ENCODE measurements around the gene ATXN1.

The ATXN1 gene

DNA sequence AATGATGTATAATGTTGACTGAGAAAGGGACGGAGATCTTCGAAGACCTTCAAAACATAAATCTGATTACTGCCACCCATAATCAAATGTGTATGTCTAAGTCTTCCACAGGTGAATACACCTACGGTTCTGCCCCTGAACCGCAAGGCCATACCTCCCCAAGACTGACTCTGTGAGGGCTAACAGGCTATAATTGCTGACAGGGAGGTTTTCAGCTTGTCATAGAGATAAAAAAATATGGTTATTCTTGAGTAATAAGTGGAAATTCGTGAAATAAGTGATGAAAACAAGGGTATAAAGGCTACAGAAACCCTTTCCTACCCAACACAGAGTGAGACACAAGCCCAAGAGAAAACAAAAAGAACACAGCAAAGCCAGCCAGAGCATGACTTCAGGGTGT lies 188.9 kb downstream of the ATXN1 start:
- no peak for DNase-seq (ENCODE audit: low read depth)
- H3K4me3 ChIP-seq (ENCODE audit: low read depth, low read length): no peak overlapping the region
- TF ChIP-seq, protein P1, sequence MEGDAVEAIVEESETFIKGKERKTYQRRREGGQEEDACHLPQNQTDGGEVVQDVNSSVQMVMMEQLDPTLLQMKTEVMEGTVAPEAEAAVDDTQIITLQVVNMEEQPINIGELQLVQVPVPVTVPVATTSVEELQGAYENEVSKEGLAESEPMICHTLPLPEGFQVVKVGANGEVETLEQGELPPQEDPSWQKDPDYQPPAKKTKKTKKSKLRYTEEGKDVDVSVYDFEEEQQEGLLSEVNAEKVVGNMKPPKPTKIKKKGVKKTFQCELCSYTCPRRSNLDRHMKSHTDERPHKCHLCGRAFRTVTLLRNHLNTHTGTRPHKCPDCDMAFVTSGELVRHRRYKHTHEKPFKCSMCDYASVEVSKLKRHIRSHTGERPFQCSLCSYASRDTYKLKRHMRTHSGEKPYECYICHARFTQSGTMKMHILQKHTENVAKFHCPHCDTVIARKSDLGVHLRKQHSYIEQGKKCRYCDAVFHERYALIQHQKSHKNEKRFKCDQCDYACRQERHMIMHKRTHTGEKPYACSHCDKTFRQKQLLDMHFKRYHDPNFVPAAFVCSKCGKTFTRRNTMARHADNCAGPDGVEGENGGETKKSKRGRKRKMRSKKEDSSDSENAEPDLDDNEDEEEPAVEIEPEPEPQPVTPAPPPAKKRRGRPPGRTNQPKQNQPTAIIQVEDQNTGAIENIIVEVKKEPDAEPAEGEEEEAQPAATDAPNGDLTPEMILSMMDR (IDR thresholded peaks at IDR 0.05; ENCODE audit: low read depth, low read length, missing control alignments): no peak

GRCh38 chr6:16570946-16571345 lies 190.3 kb downstream of the ATXN1 start:
- TF ChIP-seq, protein P1 (IDR thresholded peaks at IDR 0.05; ENCODE audit: low read depth, low read length, missing control alignments): no peak
- no peak for DNase-seq (ENCODE audit: low read depth)
- H3K4me3 ChIP-seq (ENCODE audit: low read depth, low read length): no peak overlapping the region

DNA sequence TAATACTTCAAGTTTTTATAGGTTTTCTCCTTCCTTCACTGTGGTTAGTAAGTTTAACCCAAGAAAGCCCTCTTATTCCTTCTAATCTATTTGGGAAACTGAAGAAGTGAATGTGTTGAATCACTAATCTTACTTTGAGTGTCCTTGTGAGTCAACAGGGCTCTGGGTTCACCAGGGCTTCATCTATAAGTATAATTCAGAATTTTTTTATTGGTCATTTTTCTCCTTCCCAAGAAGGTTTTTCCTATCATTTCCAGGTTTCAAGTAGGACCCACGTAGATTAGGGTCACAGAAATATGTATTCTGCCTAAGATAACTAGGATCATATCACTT lies 191.1 kb downstream of the ATXN1 start:
- TF ChIP-seq, protein P1 (IDR thresholded peaks at IDR 0.05; ENCODE audit: low read depth, low read length, missing control alignments): no peak
- DNase-seq (ENCODE audit: low read depth): no peak
- H3K4me3 ChIP-seq (ENCODE audit: low read depth, low read length): no peak overlapping the region

- no peak overlapping the region for H3K4me3 ChIP-seq (ENCODE audit: low read depth, low read length)
- TF ChIP-seq, protein P1 (IDR thresholded peaks at IDR 0.05; ENCODE audit: low read depth, low read length, missing control alignments): no peak
- DNase-seq (ENCODE audit: low read depth): no peak
Observed at GRCh38 chr6:16568128-16568527, 193.1 kb downstream of the ATXN1 start.

- H3K4me3 ChIP-seq (ENCODE audit: low read depth, low read length): no peak overlapping the region
- TF ChIP-seq, protein P1 (IDR thresholded peaks at IDR 0.05; ENCODE audit: low read depth, low read length, missing control alignments): no peak
Observed at GRCh38 chr6:16567071-16567470, 194.2 kb downstream of the ATXN1 start.

DNA sequence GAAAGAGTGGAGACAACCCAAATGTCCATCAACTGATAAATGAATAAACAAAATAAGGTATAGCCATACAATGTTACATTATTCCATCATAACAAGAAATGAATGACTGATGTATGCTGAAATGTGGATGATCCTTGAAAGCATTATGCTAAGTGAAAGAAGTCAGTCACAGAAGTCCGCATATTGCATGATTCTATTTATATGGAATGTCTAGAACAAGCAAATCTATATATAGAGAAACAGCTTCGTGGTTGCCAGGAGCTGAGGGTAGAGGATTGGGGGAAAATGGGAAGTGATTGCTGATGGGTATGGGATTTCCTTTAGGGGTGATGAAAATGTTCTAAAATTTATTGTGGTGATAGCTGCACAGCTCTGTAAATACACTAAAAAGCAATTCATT lies 196.8 kb downstream of the ATXN1 start:
- DNase-seq (ENCODE audit: low read depth): no peak
- no peak overlapping the region for H3K4me3 ChIP-seq (ENCODE audit: low read depth, low read length)
- TF ChIP-seq, protein P1 (IDR thresholded peaks at IDR 0.05; ENCODE audit: low read depth, low read length, missing control alignments): no peak

More at GRCh38 chr6:16567071-16567470, 194.2 kb downstream of the ATXN1 start:
- no peak for DNase-seq (ENCODE audit: low read depth)

DNA sequence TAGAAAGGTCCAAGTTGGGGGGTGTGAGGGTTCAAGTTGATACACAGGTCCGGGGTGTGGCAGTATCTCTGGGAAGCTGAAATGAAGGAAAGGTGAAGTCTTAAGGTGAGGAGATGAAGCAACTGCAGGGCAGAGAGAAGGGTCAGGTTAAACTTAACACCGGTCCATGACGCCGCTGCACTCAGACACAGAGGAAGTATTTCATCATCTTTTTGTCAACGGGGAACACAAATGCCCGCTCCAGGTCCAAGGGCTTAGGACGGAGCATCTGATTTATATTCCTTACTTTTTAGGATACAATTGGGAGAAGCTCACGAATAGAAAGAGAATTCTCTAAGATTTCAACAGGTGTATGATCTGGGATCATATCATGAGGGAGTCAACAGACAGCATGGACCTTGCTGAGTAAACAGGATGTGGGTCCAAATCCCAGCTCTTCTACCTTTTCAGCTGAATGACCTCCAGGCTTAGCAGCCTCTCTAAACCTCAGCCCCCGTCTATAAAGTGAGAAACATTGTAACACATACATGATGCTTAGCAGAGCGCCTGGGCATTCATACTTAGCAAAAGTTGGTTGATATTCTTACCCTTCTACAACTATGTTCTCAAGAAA lies 197.5 kb downstream of the ATXN1 start:
- TF ChIP-seq, protein P1 (IDR thresholded peaks at IDR 0.05; ENCODE audit: low read depth, low read length, missing control alignments): no peak
- no peak overlapping the region for H3K4me3 ChIP-seq (ENCODE audit: low read depth, low read length)
- no peak for DNase-seq (ENCODE audit: low read depth)
